Activated CD4-positive, alpha-beta memory T cell treated with anti-CD3 and anti-CD28 coated beads for 36 hours (primary cell): ENCODE data around the gene ADAM10. TPM values are rescaled to one million over a fixed set of nuclear protein-coding genes. Genes with fewer than 3 reads are reported as not detected.
"Not testable (repeated sequence)": the region's sequence is repeated elsewhere in the genome, so short reads cannot be mapped to it uniquely, and the experiment has no call there.

ENCODE experiments used
- CTCF ChIA-PET: fragments of 350-600 bp; sonication (Branson Sonifier 250); formaldehyde crosslinking; loops from one replicate; lab custom pipeline; 2021; ENCODE audit warnings: antibody characterized with exemption, inconsistent platforms; lab: Charles Lee
- POLR2A ChIA-PET: fragments of 350-600 bp; sonication (Branson Sonifier 250); formaldehyde crosslinking; loops from one replicate; lab custom pipeline; 2021; ENCODE audit warnings: antibody characterized with exemption; lab: Charles Lee
- DNase-seq: peaks from one replicate; pipeline ENCODE4 v3.0.0-alpha.2; 2020
- H3K27ac Mint-ChIP-seq: one replicate; pipeline ENCODE4 v1.8.0; 2021; ENCODE audit warnings: mixed read lengths
- H3K27me3 Mint-ChIP-seq: one replicate; pipeline ENCODE4 v1.8.0; 2021; ENCODE audit warnings: mixed read lengths
- H3K36me3 Mint-ChIP-seq: one replicate; pipeline ENCODE4 v1.8.0; 2021; ENCODE audit warnings: mixed read lengths
- H3K4me1 Mint-ChIP-seq: one replicate; pipeline ENCODE4 v1.8.0; 2021; ENCODE audit warnings: low read depth, mixed read lengths
- H3K4me3 Mint-ChIP-seq: one replicate; pipeline ENCODE4 v1.8.0; 2021; ENCODE audit warnings: mild to moderate bottlenecking, mixed read lengths
- H3K9me3 Mint-ChIP-seq: one replicate; pipeline ENCODE4 v1.8.0; 2021; ENCODE audit warnings: mixed read lengths
- intact Hi-C: fragments of 100-400 bp; cut with micrococcal nuclease; formaldehyde crosslinking; loops from one replicate; pipeline ENCODE4 v1.15.1; 2023
- total RNA-seq, 2 experiments: library from RNA; stranded (reverse); gene quantifications; one replicate each; pipeline ENCODE4 v1.2.3, GENCODE V29; 2021

Gene ADAM10
- total RNA-seq, 2 experiments from 2014 or later: 80.1 to 82.3 TPM

DNA sequence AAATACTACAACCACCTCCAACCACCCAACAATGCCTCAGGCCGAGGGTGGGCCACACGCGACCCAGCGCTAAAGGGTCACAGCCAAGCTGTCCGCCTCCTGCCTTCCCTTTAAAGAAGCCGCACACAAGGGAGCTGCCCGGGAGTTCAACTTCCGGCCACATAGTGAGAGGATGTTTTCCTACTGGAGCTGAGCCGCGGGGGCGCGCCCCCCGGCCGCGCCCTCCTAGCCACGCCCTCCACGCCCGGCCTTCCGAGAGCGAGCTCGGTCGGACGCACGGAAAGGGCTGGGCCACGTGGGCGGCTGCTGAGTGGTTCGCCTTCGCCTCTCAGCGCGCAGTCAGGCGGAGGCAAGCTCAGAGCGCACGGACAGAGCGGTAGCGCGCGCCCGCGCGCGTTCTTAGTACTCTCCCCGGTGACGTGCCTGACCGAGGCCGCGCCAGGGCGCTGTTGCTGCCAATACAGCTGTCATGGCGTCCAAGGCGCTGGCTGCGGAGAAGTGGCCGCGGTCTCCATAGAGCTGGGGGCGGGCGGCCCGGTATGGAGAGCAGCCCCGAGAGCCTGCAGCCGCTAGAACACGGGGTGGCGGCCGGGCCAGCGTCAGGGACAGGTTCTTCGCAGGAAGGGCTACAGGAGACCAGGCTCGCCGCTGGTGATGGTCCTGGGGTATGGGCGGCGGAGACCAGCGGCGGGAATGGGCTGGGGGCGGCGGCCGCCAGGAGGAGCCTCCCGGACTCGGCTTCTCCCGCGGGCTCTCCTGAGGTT, 21.5 kb upstream of the ADAM10 start, which contains the start of gene MINDY2:
Gene MINDY2 (plus strand): TSS at position 446 of the 764 bp plus-strand sequence. CDS start 94 bp downstream, at position 540.
- CTCF ChIA-PET: interaction anchor here (0.7 to 2.7 kb wide), 14 partner anchors 9 to 912 kb away, joined by 3 to 32 read pairs (median 3); partner anchors contain the start of gene ADAM10
- intact Hi-C loops: loop anchor here (1.0 to 5.0 kb wide), 5 partner anchors 22 to 1064 kb away; partner anchors contain the start of genes ADAM10, BNIP2, POLR2M and SLTM
- Mint-ChIP-seq H3K27me3 (no peaks in the 10 kb centered on the region), H3K4me3 (no peak within 1 kb of the TSS), H3K27ac (peak within 1 kb of the TSS; percentile 73), H3K9me3 (no peaks in the 10 kb centered on the region), H3K4me1 (peaks cover 9% of the 10 kb centered on the region), H3K36me3 (no peaks in the 10 kb centered on the region)
- POLR2A ChIA-PET: interaction anchor here (0.7 to 3.2 kb wide), 11 partner anchors 22 to 438 kb away, joined by 3 to 52 read pairs (median 3); partner anchors contain the start of genes ADAM10 and CCNB2
- DNase-seq: peak; percentile 97

DNA sequence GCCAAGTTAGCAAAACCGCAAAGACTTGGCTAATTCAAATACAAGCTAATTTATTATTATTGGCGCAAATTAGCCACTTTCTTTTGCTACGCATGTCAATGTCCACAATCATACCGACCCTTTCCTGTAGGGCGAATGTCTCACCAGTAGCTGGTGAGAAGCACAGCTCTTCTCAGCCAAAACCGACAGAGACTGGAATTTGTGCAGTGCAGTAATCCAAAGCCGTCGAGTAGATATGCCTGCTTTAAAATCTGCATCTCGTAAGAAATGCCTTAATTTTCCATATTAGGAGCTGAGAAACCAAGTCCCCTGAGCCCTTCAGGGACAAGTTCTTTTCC, 21.0 kb upstream of the ADAM10 start:
- no peaks in the 10 kb centered on the region for H3K36me3 Mint-ChIP-seq
- H3K27me3 Mint-ChIP-seq: no peaks in the 10 kb centered on the region
- peaks cover 9% of the 10 kb centered on the region for H3K4me1 Mint-ChIP-seq
- H3K9me3 Mint-ChIP-seq: peaks cover 2% of the 10 kb centered on the region
- no peak for DNase-seq
- CTCF ChIA-PET: interaction anchor here (0.7 to 2.7 kb wide), 14 partner anchors 10 to 911 kb away, joined by 3 to 32 read pairs (median 3); partner anchors contain the start of gene ADAM10
- intact Hi-C loops: loop anchor here (2.0 to 5.0 kb wide), 3 partner anchors 438 to 1064 kb away; partner anchors contain the start of genes BNIP2 and POLR2M
- POLR2A ChIA-PET: interaction anchor here (0.6 to 3.2 kb wide), 11 partner anchors 22 to 438 kb away, joined by 3 to 52 read pairs (median 3); partner anchors contain the start of genes ADAM10, CCNB2 and SLTM
- H3K4me3 Mint-ChIP-seq: no peak overlapping the region
- peak overlapping the region; percentile 70 for H3K27ac Mint-ChIP-seq

DNA sequence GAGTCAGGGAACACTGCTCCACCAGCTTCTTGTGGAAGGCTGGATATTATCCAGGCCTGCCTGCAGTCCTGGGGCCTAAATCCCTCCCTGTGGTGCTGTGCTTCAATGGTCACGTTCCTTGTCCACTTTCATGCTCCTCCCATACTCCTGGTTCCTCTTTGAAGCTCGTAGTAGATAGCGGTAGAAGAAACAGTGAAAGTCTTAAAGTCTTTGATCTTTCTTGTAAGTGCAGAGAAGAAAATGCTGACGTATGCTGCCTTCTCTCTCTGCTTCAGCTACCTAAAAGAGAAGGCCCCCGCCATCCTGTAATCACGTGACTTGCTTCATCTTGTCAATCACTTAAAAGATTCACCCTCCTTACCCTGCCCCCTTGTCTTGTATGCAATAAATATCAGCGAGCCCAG, 19.1 kb upstream of the ADAM10 start:
- DNase-seq, H3K36me3 Mint-ChIP-seq, H3K4me1 Mint-ChIP-seq, H3K27ac Mint-ChIP-seq, H3K4me3 Mint-ChIP-seq, H3K27me3 Mint-ChIP-seq, intact Hi-C loops: not testable (repeated sequence)
- POLR2A ChIA-PET: interaction anchor here (1.2 kb wide), 1 partner anchor 18 kb away, joined by 3 read pairs; no protein-coding TSS in a partner anchor
- CTCF ChIA-PET: interaction anchor here (0.8 kb wide), 1 partner anchor 19 kb away, joined by 3 read pairs; the partner anchor contains the start of gene ADAM10
- H3K9me3 Mint-ChIP-seq: peaks cover 13% of the 10 kb centered on the region

DNA sequence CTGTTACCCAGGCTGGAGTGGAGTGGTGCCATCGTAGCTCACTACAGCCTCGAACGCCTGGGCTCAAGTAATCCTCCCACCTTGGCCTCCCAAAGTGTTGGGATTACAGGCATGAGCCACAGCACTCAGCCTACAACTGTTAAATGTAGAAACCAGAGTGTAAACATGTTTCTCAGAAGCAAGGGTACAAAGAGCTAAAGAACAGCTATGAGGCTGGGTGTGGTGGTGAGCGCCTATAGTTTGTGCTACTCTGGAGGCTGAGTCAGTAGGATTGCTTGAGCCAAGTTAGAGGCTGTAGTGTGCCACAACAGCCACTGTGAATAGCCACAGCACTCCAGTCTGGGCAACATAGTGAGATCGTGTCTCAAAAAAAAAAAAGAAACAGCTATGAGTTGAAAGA, 16.8 kb upstream of the ADAM10 start:
- peaks cover 4% of the 10 kb centered on the region for H3K4me1 Mint-ChIP-seq
- CTCF ChIA-PET: no interaction called here
- no peaks in the 10 kb centered on the region for H3K36me3 Mint-ChIP-seq
- H3K27ac Mint-ChIP-seq: no peak overlapping the region
- peaks cover 13% of the 10 kb centered on the region for H3K9me3 Mint-ChIP-seq
- DNase-seq: no peak
- no peaks in the 10 kb centered on the region for H3K27me3 Mint-ChIP-seq
- POLR2A ChIA-PET: no interaction called here
- H3K4me3 Mint-ChIP-seq: no peak overlapping the region
- intact Hi-C loops: no loop called here

DNA sequence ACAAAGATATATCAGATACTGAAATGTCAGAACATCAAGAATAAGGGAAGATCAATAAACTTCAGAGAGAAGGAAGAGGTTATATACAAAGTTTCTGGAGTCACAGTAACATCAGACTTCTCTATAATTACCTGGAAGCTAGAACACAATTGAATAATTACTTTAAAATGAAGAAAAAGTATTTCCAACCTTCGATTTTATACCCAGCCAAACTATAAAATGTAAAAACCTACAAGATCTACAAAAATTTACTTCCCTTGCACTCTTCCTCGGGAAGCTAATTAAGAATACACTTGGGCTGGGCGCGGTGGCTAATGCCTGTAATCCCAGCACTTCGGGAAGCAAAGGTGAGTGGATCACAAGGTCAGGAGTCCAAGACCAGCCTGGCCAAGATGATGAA, 15.0 kb upstream of the ADAM10 start:
- POLR2A ChIA-PET: no interaction called here
- Mint-ChIP-seq H3K27ac (no peak overlapping the region), H3K4me1 (no peaks in the 10 kb centered on the region), H3K36me3 (no peaks in the 10 kb centered on the region), H3K9me3 (peaks cover 13% of the 10 kb centered on the region), H3K27me3 (peaks cover 3% of the 10 kb centered on the region), H3K4me3 (no peak overlapping the region)
- CTCF ChIA-PET: no interaction called here
- intact Hi-C loops: no loop called here
- DNase-seq: no peak

DNA sequence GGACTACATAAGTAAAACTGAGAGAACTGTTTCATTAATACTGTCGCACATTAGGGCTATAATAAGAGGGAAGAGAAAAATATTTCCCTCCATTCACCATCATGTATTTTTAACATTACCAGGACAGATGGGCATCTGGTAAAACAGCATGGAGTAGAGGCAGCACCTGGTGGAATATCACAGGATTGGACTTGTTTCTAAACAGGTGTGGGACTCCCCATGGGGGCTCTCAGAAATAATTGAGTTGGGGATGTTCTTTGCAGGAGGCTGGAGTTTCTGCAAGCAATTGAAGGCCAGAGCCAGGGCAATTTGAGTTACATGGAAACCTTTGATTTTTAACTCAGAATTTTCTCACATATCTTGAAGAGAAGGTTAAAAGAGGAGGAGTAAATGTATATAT, 13.2 kb upstream of the ADAM10 start:
- no peaks in the 10 kb centered on the region for H3K36me3 Mint-ChIP-seq
- H3K9me3 Mint-ChIP-seq: peaks cover 13% of the 10 kb centered on the region
- no peak overlapping the region for H3K4me3 Mint-ChIP-seq
- H3K4me1 Mint-ChIP-seq: no peaks in the 10 kb centered on the region
- DNase-seq: no peak
- peaks cover 3% of the 10 kb centered on the region for H3K27me3 Mint-ChIP-seq
- ChIA-PET POLR2A (no interaction called here), CTCF (interaction anchor here (1.1 kb wide), 1 partner anchor 535 kb away, joined by 4 read pairs; no protein-coding TSS in a partner anchor)
- intact Hi-C loops: no loop called here
- no peak overlapping the region for H3K27ac Mint-ChIP-seq

DNA sequence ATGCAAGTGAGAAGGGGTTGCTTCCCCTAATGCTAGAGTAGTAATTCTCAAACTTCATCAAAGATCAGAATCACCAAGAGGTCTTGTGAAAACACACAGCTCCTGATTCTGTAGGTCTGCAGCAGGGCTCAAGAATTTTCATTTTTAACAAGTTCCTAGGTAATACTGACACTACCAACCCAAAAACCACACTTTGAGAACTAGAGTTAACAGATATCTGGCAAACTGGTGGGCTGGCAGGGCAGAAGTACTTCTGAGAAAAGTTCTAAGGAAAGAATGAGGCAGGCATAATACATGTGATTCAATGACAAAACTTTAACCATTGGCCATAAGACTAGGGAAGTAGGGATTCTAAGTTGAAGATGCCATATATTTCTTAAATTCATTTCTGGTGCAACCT, 12.8 kb upstream of the ADAM10 start:
- Mint-ChIP-seq H3K27me3 (peaks cover 3% of the 10 kb centered on the region), H3K4me1 (no peaks in the 10 kb centered on the region), H3K4me3 (no peak overlapping the region), H3K36me3 (no peaks in the 10 kb centered on the region), H3K27ac (no peak overlapping the region), H3K9me3 (peaks cover 13% of the 10 kb centered on the region)
- intact Hi-C loops: no loop called here
- ChIA-PET CTCF (interaction anchor here (1.1 kb wide), 1 partner anchor 534 kb away, joined by 4 read pairs; no protein-coding TSS in a partner anchor), POLR2A (no interaction called here)
- DNase-seq: no peak

DNA sequence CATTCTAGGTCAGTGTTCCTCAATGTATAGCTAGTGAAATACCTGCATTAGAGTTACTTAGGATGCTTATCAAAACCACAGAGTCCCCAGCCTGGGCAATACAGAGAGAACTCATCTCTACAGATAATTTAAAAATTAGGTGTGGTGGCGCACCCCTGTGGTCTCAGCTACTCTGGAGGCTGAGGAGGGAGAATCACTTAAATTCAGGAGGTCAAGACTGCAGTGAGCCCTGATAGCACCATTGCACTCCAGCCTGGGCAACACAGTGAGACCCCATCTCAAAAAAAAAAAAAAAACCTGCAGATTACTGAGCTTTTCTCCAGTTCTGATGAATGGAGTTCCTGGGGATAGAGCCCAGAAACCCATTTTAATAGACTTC, 11.5 kb upstream of the ADAM10 start:
- H3K4me1 Mint-ChIP-seq: no peaks in the 10 kb centered on the region
- H3K36me3 Mint-ChIP-seq: no peaks in the 10 kb centered on the region
- H3K9me3 Mint-ChIP-seq: peaks cover 13% of the 10 kb centered on the region
- intact Hi-C loops: loop anchor here (1.0 kb wide), 1 partner anchor 534 kb away; no protein-coding TSS in a partner anchor
- ChIA-PET POLR2A (no interaction called here), CTCF (interaction anchor here (0.6 to 1.8 kb wide), 4 partner anchors 11 to 533 kb away, joined by 3 to 6 read pairs (median 4); partner anchors contain the start of gene ADAM10)
- H3K4me3 Mint-ChIP-seq: no peak overlapping the region
- DNase-seq: peak; percentile 36
- H3K27ac Mint-ChIP-seq: no peak overlapping the region
- peaks cover 3% of the 10 kb centered on the region for H3K27me3 Mint-ChIP-seq

DNA sequence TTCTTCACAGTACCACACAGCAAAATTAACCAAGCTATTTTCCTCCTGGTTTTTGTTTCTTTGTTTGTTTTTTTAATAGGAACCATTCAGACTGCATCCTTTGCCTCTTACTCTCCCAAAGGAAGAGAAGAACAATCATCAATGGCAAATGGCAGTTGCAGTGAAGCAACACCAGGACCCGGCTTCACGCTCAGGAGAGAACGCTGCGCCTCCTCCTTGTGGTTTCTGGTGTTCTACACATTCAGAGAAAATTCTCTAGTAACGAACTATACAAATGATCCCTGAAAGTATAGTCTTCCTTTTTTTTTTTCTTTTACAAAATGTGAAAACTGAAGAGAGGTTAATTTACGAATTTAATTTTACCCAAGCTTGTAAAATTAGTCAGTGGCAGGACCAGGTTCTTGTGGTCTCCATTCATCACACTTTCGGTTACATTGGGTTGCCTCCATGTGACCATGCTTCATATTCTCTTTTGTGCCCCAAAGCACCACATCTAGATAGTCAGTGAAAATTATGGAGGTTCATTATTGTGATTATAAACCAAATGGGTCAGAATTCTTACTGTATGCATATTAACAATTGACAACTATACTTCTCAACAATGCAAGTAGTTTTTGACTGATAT, 11.0 kb upstream of the ADAM10 start:
- POLR2A ChIA-PET: no interaction called here
- peaks cover 3% of the 10 kb centered on the region for H3K27me3 Mint-ChIP-seq

DNA sequence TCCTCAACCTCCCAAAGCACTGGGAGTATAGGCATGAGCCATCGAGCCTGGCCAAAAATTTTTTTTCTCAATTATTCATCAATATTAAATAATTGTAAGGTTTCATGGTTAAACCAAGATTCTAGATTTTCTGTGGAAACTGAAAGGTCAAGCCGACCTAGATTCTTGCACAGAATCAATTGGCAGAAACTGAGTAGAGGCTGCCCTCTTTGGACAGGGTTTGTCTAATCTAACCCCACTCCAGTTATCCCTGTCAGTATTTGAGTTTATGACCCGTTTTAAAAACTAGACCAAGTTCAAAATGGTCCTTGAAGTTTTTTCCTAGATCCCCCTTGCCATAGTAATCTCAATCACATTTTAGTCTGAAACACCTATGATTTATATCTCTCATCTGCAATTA, 8.6 kb upstream of the ADAM10 start:
- Mint-ChIP-seq H3K27me3 (peaks cover 3% of the 10 kb centered on the region), H3K4me1 (no peaks in the 10 kb centered on the region), H3K4me3 (no peak overlapping the region), H3K27ac (no peak overlapping the region), H3K9me3 (no peaks in the 10 kb centered on the region), H3K36me3 (no peaks in the 10 kb centered on the region)
- intact Hi-C loops: loop anchor here (5.0 kb wide), 1 partner anchor 486 kb away; no protein-coding TSS in a partner anchor
- no peak for DNase-seq
- POLR2A ChIA-PET: interaction anchor here (0.7 kb wide), 1 partner anchor 434 kb away, joined by 6 read pairs; no protein-coding TSS in a partner anchor
- CTCF ChIA-PET: interaction anchor here (1.0 kb wide), 1 partner anchor 13 kb away, joined by 3 read pairs; the partner anchor contains the start of gene MINDY2

More for the DNA sequence above, 11.0 kb upstream of the ADAM10 start:
- H3K4me3 Mint-ChIP-seq: no peak overlapping the region
- no peak for DNase-seq
- no peaks in the 10 kb centered on the region for H3K4me1 Mint-ChIP-seq
- CTCF ChIA-PET: interaction anchor here (0.6 to 1.8 kb wide), 5 partner anchors 10 to 532 kb away, joined by 3 to 6 read pairs (median 4); partner anchors contain the start of gene MINDY2
- no peak overlapping the region for H3K27ac Mint-ChIP-seq
- H3K36me3 Mint-ChIP-seq: no peaks in the 10 kb centered on the region
- intact Hi-C loops: loop anchor here (1.0 kb wide), 1 partner anchor 533 kb away; no protein-coding TSS in a partner anchor
- peaks cover 10% of the 10 kb centered on the region for H3K9me3 Mint-ChIP-seq

DNA sequence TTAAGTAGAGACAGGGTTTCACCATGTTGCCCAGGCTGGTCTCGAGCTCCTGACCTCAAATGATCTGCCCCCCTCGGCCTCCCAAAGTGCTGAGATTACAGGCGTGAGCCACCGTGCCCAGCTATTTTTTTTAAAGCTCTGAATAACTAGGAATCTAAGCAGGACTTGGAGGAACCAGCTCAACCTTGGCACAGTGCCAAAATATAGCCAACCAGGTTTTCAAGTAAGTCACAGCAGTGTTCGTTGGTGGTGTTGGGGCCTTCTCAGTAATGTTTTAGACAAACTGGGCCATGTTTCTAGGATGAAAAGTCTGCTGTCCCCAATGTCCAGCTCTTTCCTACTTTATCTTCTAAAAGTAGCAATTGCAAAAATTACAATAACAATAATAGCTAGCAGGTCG, 6.4 kb upstream of the ADAM10 start:
- Mint-ChIP-seq H3K4me3 (no peak overlapping the region), H3K27ac (no peak overlapping the region), H3K4me1 (no peaks in the 10 kb centered on the region), H3K36me3 (no peaks in the 10 kb centered on the region), H3K27me3 (peaks cover 3% of the 10 kb centered on the region), H3K9me3 (no peaks in the 10 kb centered on the region)
- intact Hi-C loops: loop anchor here (5.0 kb wide), 1 partner anchor 484 kb away; no protein-coding TSS in a partner anchor
- ChIA-PET CTCF (no interaction called here), POLR2A (no interaction called here)
- no peak for DNase-seq
